Astrocyte (in vitro differentiated cells and primary cell): ENCODE results near the gene ENTPD7.

Experiments
- EZH2 ChIP-seq: IDR thresholded peaks from 2 replicates; pipeline ENCODE4 v1.6.1; 2012; ENCODE audit warnings: mild to moderate bottlenecking, low read length, inconsistent platforms; ENCODE audit not compliant: insufficient read depth
- TF ChIP-seq, protein P1 (sequence below): IDR thresholded peaks from 2 replicates; pipeline ENCODE4 v1.5.1; 2011; ENCODE audit warnings: low read depth, mild to moderate bottlenecking, inconsistent platforms, low read length, moderate library complexity; ENCODE audit not compliant: insufficient read depth

DNA sequence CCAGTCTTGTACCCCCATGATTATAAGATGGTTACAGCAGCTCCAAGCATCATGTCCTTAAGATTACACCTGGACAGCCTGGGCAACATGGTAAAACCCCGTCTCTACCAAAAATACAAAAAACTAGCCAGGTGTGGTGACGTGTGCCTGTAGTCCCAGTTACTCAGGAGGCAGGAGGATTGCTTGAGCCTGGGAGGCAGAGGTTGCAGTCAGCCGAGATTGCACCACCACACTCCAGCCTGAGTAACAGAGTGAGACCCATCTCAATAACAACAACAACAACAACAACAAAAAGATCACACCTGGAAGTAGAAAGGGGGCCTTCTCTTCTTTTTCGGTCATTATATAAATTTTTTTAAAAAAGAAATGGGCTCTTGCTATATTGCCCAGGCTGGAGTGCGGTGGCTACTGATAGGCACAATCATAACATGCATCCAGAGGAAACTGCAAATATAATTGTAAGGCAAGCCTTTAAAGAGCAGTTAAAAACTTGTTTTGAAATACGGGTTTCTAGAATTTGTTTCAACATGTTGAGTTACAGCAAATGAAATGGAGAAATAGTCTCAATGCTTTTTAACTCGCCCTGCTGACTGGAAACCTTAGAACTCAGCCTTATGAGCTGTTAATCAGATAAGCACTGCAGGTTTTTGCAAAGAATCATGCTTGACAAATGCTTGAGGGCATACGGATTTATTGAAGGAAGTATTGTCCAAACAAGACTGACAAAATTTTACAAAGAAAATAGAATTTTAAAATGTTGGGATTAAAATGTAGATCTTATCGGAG lies 4.7 kb upstream of the ENTPD7 start:
- TF ChIP-seq, protein P1, sequence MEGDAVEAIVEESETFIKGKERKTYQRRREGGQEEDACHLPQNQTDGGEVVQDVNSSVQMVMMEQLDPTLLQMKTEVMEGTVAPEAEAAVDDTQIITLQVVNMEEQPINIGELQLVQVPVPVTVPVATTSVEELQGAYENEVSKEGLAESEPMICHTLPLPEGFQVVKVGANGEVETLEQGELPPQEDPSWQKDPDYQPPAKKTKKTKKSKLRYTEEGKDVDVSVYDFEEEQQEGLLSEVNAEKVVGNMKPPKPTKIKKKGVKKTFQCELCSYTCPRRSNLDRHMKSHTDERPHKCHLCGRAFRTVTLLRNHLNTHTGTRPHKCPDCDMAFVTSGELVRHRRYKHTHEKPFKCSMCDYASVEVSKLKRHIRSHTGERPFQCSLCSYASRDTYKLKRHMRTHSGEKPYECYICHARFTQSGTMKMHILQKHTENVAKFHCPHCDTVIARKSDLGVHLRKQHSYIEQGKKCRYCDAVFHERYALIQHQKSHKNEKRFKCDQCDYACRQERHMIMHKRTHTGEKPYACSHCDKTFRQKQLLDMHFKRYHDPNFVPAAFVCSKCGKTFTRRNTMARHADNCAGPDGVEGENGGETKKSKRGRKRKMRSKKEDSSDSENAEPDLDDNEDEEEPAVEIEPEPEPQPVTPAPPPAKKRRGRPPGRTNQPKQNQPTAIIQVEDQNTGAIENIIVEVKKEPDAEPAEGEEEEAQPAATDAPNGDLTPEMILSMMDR, result no peak
- TF ChIP-seq EZH2, result no peak
